Heart right ventricle (tissue), 16 donors: ENCODE results near the gene SPON1. TPM values are rescaled to one million over a fixed set of nuclear protein-coding genes. Genes with fewer than 3 reads are reported as not detected.

Source experiments
- ATAC-seq, 8 donors: fragments of 200-7000 bp; cut with Tn5 transposase; one replicate each; pipeline ENCODE4 v1.9.1; 2020; ENCODE audit warnings: mild to moderate bottlenecking in 8 of 8, moderate library complexity in 8 of 8, moderate number of reproducible peaks in 1 of 8
- DNase-seq, 2 donors: peaks; one replicate each; pipeline ENCODE4 v3.0.0-alpha.2; 2020
- H3K27ac ChIP-seq, 10 donors: fragments of 200-600 bp; sonication (generic) in 2 of 10; one replicate each; pipeline versions ENCODE4 v1.5.0 to v1.8.0; 2020 to 2022; ENCODE audit warnings: mild to moderate bottlenecking in 3 of 10
- H3K27me3 ChIP-seq, 7 donors: fragments of 200-600 bp; one replicate each; pipeline ENCODE4 v1.8.0; 2021 to 2022; ENCODE audit warnings: mild to moderate bottlenecking in 2 of 7
- H3K36me3 ChIP-seq, 9 donors: fragments of 200-600 bp; sonication (generic) in 1 of 9; one replicate each; pipeline versions ENCODE4 v1.5.0 to v1.8.0; 2020 to 2022; ENCODE audit warnings: mild to moderate bottlenecking in 2 of 9
- H3K4me1 ChIP-seq, 9 donors: fragments of 200-600 bp; sonication (generic) in 1 of 9; one replicate each; pipeline versions ENCODE4 v1.5.0 to v1.8.0; 2020 to 2022; ENCODE audit warnings: mild to moderate bottlenecking in 4 of 9
- H3K4me3 ChIP-seq, 10 donors: fragments of 200-600 bp; sonication (generic) in 2 of 10; one replicate each; pipeline versions ENCODE4 v1.5.0 to v1.8.0; 2020 to 2022; ENCODE audit warnings: mild to moderate bottlenecking in 7 of 10, moderate library complexity in 2 of 10
- H3K9me3 ChIP-seq, 11 donors: fragments of 200-600 bp in 10 of 11; sonication (generic) in 2 of 11; one replicate each; pipeline versions ENCODE4 v1.5.0 to v1.8.0; 2013 to 2022; ENCODE audit warnings: mild to moderate bottlenecking in 2 of 11, control low read depth in 1 of 11, moderate library complexity in 1 of 11
- WGBS, 2 donors: extraction: QIAGEN DNeasy Blood & Tissue Kit; methylation state at CpG; one replicate each; pipeline ENCODE4 v1.1.7; 2013; ENCODE audit warnings: inconsistent platforms in 1 of 2; 5-methylcytosine and 5-hydroxymethylcytosine counted together
- intact Hi-C, 10 donors: fragments of 100-400 bp; cut with DNase I; formaldehyde crosslinking; loops; one replicate each; pipeline versions ENCODE4 v1.11.1 to v1.14.2; 2022
- polyA plus RNA-seq, 2 donors: library from polyadenylated mRNA; stranded (reverse); fragments of 200-250 nt; gene quantifications; one replicate each; pipeline ENCODE4 v1.2.3, GENCODE V29; 2013
- total RNA-seq, 10 donors: library from RNA; stranded (reverse); fragmentation: NEBNext Ultra II Directional in 3 of 10; extraction: Animal tissue kit (Norgen Biotek cat#: 25700) in 3 of 10; gene quantifications; one replicate each; pipeline versions ENCODE4 v1.2.1 to v1.2.4, GENCODE V29; 2021 to 2023
- TF ChIP-seq, protein P1 (sequence below), 9 donors: fragments of 200-600 bp; sonication (generic) in 2 of 9; IDR thresholded peaks; one replicate each; pipeline versions ENCODE4 v1.5.0 to v1.8.0; 2021 to 2022; ENCODE audit warnings: antibody characterized with exemption in 9 of 9, mild to moderate bottlenecking in 5 of 9, moderate library complexity in 1 of 9
- donor health status: Arrhythmogenic right ventricular cardiomyopathy.
- donor health status: ischemic (EF 13 %, LVEDD 7.1; RV severe dilation, severe dysfunction).
- donor health status: healthy with polysubstance abuse.
- donor health status: DM: no; HTN: yes; CAD: no.
- donor health status: DM: no; HTN: no; CAD: no.
- donor health status: ischemic (EF 25% LVEDD 6.9; RV normal size, moderate dysfunction).
- donor health status: ischemic (EF 25% LVEDD 5.7; RV mildly dilated, moderate dysfunction).
- donor health status: healthy.
- donor health status: DM: yes; HTN: yes; CAD: no.
- donor health status: Ischemic cardiomyopathy.
- donor health status: ischemic (EF 35%, LVEDD 5.7; RV mildly dilated, moderate dysfunction).
- donor health status: nonischemic (EF 11% LVEDD 7.7; RV severe dilation, severe dysfunction).
- donor health status: DM: yes; HTN: yes; CAD: no.
- donor health status: PGD.
- donor health status: ischemic (EF 29% LVEDD 5.4; RV normal size, mild dysfunction).
- donor health status: nonischemic (EF 23%, LVEDD 6.1; RV moderate dilation, normal function).

SPON1 gene
- total and polyA plus RNA-seq, 12 donors = 2.9 to 14.7 (median 5.6) TPM

GRCh38 chr11:14185461-14185860, 222.9 kb downstream of the SPON1 start:
- Histone ChIP-seq H3K9me3 (no peaks in the 10 kb centered on the region), H3K27me3 (no peaks in the 10 kb centered on the region), H3K36me3 (no peaks in the 10 kb centered on the region), H3K4me1 (peaks cover 0 to 46% (median 12%) of the 10 kb centered on the region in 9 donors), H3K4me3 (no peak overlapping the region), H3K27ac (no peak overlapping the region)
- WGBS, 2 donors = 83 to 94% methylated on average over 1 of the region's 1 CpG
- intact Hi-C loops = no loop called here
- DNase-seq (no peak), ATAC-seq (no peak)
- TF ChIP-seq, protein P1, sequence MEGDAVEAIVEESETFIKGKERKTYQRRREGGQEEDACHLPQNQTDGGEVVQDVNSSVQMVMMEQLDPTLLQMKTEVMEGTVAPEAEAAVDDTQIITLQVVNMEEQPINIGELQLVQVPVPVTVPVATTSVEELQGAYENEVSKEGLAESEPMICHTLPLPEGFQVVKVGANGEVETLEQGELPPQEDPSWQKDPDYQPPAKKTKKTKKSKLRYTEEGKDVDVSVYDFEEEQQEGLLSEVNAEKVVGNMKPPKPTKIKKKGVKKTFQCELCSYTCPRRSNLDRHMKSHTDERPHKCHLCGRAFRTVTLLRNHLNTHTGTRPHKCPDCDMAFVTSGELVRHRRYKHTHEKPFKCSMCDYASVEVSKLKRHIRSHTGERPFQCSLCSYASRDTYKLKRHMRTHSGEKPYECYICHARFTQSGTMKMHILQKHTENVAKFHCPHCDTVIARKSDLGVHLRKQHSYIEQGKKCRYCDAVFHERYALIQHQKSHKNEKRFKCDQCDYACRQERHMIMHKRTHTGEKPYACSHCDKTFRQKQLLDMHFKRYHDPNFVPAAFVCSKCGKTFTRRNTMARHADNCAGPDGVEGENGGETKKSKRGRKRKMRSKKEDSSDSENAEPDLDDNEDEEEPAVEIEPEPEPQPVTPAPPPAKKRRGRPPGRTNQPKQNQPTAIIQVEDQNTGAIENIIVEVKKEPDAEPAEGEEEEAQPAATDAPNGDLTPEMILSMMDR (IDR thresholded peaks at IDR 0.05) = no peak

DNA sequence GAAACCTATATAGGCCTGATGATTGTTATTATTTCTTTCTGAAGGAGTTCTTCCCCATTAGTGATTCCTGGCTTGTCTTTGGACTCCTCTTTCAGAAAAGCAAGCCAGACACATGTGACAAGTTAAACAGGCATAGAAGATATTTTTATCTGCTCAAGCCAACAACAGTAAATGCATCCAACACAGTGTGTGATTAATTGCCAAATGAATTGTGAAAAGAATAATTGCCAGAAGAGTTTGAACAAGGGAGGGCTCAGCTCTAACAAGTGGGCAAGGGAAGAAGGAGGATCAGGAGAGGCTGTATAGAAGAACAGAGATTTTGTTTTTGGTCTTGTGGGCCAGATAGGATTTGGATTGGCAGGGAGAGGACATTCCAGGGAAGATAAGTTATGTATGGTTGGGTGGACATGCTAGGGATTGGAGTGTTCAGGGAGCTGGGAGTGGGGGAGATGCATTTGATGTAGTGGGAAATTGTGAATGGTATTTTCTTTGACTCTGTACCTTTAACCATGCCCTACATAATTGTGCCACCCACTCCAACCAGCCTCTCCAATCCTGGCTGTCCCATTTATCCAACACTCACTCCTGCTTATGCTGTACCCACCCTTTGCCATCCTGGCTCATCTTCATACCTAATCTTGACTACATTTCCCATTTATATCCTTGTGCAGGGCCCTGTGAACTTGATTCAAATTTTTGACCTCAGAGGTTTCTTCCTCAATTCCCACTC, 223.7 kb downstream of the SPON1 start:
- no peaks in the 10 kb centered on the region for H3K27me3 ChIP-seq
- TF ChIP-seq, protein P1 (IDR thresholded peaks at IDR 0.05) = no peak
- no peak overlapping the region for H3K27ac ChIP-seq
- ATAC-seq (peak in 1 of 8 donors; percentile 13), DNase-seq (no peak)
- intact Hi-C loops = no loop called here
- H3K4me1 ChIP-seq = peaks cover 0 to 53% (median 14%) of the 10 kb centered on the region in 9 donors
- H3K9me3 ChIP-seq = no peaks in the 10 kb centered on the region
- no peaks in the 10 kb centered on the region for H3K36me3 ChIP-seq
- no peak overlapping the region for H3K4me3 ChIP-seq

DNA sequence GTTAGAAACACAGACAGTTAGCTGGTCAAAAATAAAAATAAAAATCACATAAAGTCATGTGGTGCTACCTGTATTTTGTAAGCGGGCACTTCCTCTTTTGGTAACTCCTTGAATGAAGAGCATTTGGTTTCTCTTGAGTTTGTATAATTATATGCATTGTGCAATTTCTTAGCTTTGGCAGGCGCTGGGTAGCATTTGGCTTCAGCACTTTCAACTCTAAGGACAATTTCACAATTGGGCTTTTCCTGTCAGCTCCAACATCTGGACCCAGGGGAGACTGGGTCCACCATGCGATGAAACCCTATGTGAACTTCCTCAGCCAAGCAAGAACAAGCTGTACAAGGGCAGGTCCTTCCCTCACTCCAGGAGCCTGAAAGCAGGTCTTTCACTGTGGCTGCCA, 227.4 kb downstream of the SPON1 start:
- H3K36me3 ChIP-seq = no peaks in the 10 kb centered on the region
- 48 to 65% methylated on average over 3 of the region's 3 CpGs for WGBS, 2 donors

GRCh38 chr11:14190992-14191778, 228.7 kb downstream of the SPON1 start:
- H3K9me3 ChIP-seq = no peaks in the 10 kb centered on the region
- no peaks in the 10 kb centered on the region for H3K36me3 ChIP-seq
- WGBS, 2 donors = 48 to 66% methylated on average over 6 of the region's 6 CpGs
- no peak overlapping the region for H3K4me3 ChIP-seq
- peaks cover 0 to 39% (median 14%) of the 10 kb centered on the region in 9 donors for H3K4me1 ChIP-seq
- peak overlapping the region; percentile 11 to 68 (median 54) for H3K27ac ChIP-seq
- DNase-seq = peak in 1 of 2 donors; percentile 7
- TF ChIP-seq, protein P1 (IDR thresholded peaks at IDR 0.05) = peak in 2 of 9 donors; percentile 9 to 13
- intact Hi-C loops = no loop called here
- H3K27me3 ChIP-seq = no peaks in the 10 kb centered on the region
- ATAC-seq = peak; percentile 69 to 87 (median 76)

More for the DNA sequence above, 227.4 kb downstream of the SPON1 start:
- peaks cover 0 to 52% (median 14%) of the 10 kb centered on the region in 9 donors for H3K4me1 ChIP-seq
- H3K27ac ChIP-seq = peak overlapping the region in 3 of 10 donors; percentile 16 to 68 (median 56)
- DNase-seq = peak in 1 of 2 donors; percentile 19
- no peaks in the 10 kb centered on the region for H3K9me3 ChIP-seq
- intact Hi-C loops = no loop called here
- H3K27me3 ChIP-seq = no peaks in the 10 kb centered on the region
- ATAC-seq = peak in 7 of 8 donors; percentile 46 to 87 (median 84)
- H3K4me3 ChIP-seq = no peak overlapping the region
- TF ChIP-seq, protein P1 (IDR thresholded peaks at IDR 0.05) = no peak
